Keratinocyte (primary cell): ENCODE results near the gene SNU13.

Experiments used
- CTCF ChIP-seq, 3 experiments: IDR thresholded peaks in 1 of 3; conservative IDR thresholded peaks in 1 of 3; optimal IDR thresholded peaks in 1 of 3; 2 replicates in 2 of 3; 3 replicates in 1 of 3; pipeline versions ENCODE3 to v1.5.1; 2011; ENCODE audit warnings: low read length in 3 of 3, mild to moderate bottlenecking in 3 of 3, moderate library complexity in 2 of 3, control low read depth in 1 of 3, inconsistent platforms in 1 of 3; ENCODE audit not compliant: insufficient read depth in 2 of 3; ENCODE audit errors: extremely low read depth in 1 of 3
- EZH2 ChIP-seq: IDR thresholded peaks from one replicate; pipeline ENCODE4 v1.6.1; 2012; ENCODE audit warnings: inconsistent platforms, mild to moderate bottlenecking, low read length, moderate library complexity

GRCh38 chr22:41725510-41726110, 36.9 kb upstream of the SNU13 start:
- TF ChIP-seq CTCF (optimal IDR thresholded peaks at IDR 0.05 in 1 of 3, IDR thresholded peaks at IDR 0.05 in 1 of 3, conservative IDR thresholded peaks at IDR 0.05 in 1 of 3; ENCODE audit: extremely low read depth in 1 of 3, insufficient read depth in 2 of 3, low read length in 3 of 3) (no peak), EZH2 (no peak)
